PFSK-1 (cell line): ENCODE measurements around the gene GORASP2.

Source experiments
- FOXP2 ChIP-seq: optimal IDR thresholded peaks from 2 replicates; pipeline ENCODE3; 2011; ENCODE audit warnings: borderline replicate concordance, control low read depth, inconsistent platforms; ENCODE audit not compliant: insufficient read depth; ENCODE audit errors: extremely low read length, extremely low read depth
- POLR2AphosphoS5 ChIP-seq: IDR thresholded peaks from 2 replicates; pipeline ENCODE4 v1.6.1; 2012; ENCODE audit warnings: low read depth, mild to moderate bottlenecking, control low read depth, low read length, moderate library complexity
- SIN3A ChIP-seq: IDR thresholded peaks from 2 replicates; pipeline ENCODE4 v1.6.1; 2012; ENCODE audit warnings: mild to moderate bottlenecking, low read length, moderate library complexity, borderline replicate concordance; ENCODE audit not compliant: insufficient read depth
- TAF1 ChIP-seq: IDR thresholded peaks from 2 replicates; pipeline ENCODE4 v1.6.1; 2012; ENCODE audit warnings: low read length, control low read depth, borderline replicate concordance; ENCODE audit not compliant: insufficient read depth
- TF ChIP-seq, protein P1 (sequence below), 2 experiments: IDR thresholded peaks; 2 replicates each; pipeline versions ENCODE4 v1.6.1 to v1.8.0; 2011 to 2012; ENCODE audit warnings: low read depth in 2 of 2, low read length in 2 of 2, control low read depth in 1 of 2, inconsistent platforms in 1 of 2, mild to moderate bottlenecking in 1 of 2, moderate library complexity in 1 of 2; ENCODE audit not compliant: insufficient read depth in 1 of 2

Gene GORASP2

DNA sequence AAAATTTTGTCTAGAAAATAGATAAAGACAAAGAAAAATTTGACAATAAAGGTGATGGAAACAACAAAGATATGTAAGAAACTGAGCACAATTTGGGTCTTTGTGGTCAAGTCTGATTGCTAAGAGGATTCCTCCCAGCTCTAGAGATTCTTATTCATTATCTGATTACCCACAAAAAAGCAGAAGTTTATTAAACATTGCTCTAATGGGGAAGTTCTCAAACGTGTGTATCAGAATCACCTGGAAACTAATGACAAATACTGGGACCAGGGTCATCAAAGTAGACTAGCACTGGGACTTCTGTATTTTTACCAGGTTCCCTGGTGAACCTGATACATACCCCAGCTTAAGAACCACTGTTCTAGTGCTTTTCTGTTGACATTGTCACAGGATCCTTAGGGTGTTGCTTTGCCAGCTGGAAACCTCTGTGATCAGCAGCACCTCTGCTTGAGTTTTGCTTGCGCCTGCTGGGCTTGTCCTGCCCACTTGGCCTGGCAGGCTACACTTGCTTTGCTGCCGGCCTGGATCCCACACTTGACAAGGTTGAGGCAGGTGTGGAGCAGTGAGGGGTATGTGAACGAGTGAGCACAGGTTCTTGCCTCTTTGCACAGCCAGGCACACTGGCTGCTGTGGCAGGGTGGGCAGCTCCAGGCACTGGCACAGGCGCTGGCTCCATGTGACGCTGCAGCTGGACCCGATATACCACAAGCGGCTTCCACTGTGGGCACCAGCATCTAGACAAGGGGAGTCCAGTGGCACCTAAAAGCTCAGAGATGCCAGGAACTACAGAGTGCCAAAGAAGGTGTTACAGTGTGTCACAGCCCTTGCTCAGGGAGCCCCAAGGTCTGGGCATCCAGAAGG, 6.2 kb upstream of the GORASP2 start:
- TF ChIP-seq SIN3A (no peak), FOXP2 (no peak), POLR2AphosphoS5 (no peak), TAF1 (no peak)
- TF ChIP-seq, protein P1, sequence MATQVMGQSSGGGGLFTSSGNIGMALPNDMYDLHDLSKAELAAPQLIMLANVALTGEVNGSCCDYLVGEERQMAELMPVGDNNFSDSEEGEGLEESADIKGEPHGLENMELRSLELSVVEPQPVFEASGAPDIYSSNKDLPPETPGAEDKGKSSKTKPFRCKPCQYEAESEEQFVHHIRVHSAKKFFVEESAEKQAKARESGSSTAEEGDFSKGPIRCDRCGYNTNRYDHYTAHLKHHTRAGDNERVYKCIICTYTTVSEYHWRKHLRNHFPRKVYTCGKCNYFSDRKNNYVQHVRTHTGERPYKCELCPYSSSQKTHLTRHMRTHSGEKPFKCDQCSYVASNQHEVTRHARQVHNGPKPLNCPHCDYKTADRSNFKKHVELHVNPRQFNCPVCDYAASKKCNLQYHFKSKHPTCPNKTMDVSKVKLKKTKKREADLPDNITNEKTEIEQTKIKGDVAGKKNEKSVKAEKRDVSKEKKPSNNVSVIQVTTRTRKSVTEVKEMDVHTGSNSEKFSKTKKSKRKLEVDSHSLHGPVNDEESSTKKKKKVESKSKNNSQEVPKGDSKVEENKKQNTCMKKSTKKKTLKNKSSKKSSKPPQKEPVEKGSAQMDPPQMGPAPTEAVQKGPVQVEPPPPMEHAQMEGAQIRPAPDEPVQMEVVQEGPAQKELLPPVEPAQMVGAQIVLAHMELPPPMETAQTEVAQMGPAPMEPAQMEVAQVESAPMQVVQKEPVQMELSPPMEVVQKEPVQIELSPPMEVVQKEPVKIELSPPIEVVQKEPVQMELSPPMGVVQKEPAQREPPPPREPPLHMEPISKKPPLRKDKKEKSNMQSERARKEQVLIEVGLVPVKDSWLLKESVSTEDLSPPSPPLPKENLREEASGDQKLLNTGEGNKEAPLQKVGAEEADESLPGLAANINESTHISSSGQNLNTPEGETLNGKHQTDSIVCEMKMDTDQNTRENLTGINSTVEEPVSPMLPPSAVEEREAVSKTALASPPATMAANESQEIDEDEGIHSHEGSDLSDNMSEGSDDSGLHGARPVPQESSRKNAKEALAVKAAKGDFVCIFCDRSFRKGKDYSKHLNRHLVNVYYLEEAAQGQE (IDR thresholded peaks at IDR 0.05; ENCODE audit: insufficient read depth in 1 of 2, low read depth in 2 of 2, low read length in 2 of 2), result no peak

GRCh38 chr2:170923799-170924198, 5.3 kb upstream of the GORASP2 start:
- TF ChIP-seq, protein P1 (IDR thresholded peaks at IDR 0.05; ENCODE audit: insufficient read depth in 1 of 2, low read depth in 2 of 2, low read length in 2 of 2), result no peak
- TF ChIP-seq POLR2AphosphoS5, result no peak
- no peak for TF ChIP-seq SIN3A
- no peak for TF ChIP-seq FOXP2
- no peak for TF ChIP-seq TAF1

GRCh38 chr2:170924969-170925368, 4.1 kb upstream of the GORASP2 start:
- TF ChIP-seq TAF1 (no peak), SIN3A (no peak), FOXP2 (no peak), POLR2AphosphoS5 (no peak)
- TF ChIP-seq, protein P1 (IDR thresholded peaks at IDR 0.05; ENCODE audit: insufficient read depth in 1 of 2, low read depth in 2 of 2, low read length in 2 of 2), result no peak

DNA sequence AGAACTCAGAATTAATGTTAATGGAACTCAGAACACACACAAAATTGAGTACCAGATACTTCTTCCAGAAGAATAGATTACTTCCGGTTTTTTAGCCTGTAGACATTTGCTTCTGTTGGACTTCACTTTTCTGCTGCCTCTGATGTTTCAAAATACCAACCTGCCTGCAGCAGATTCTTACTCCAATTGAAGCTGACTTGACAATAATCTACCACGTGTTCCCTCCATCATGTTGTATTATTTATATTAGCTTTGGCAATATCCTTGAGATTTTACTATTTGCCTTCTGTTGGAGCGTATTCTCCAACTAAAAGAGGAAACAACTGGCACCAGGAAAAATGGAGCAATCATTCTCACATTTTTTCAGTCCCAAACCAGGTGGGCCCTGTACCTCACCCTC, 3.1 kb upstream of the GORASP2 start:
- TF ChIP-seq SIN3A (no peak), TAF1 (no peak), POLR2AphosphoS5 (no peak), FOXP2 (no peak)
- TF ChIP-seq, protein P1 (IDR thresholded peaks at IDR 0.05; ENCODE audit: insufficient read depth in 1 of 2, low read depth in 2 of 2, low read length in 2 of 2), result no peak
